Measurements from ENCODE around the gene RPL11. TPM values are rescaled to one million over a fixed set of nuclear protein-coding genes. Genes with fewer than 3 reads are reported as not detected.
"Not testable (repeated sequence)": the region's sequence is repeated elsewhere in the genome, so short reads cannot be mapped to it uniquely, and the experiment has no call there.

RPL11 gene
- total RNA-seq, 1 experiment from 2014 or later: 3,779 TPM

GRCh38 chr1:23732363-23733224 is 41.0 kb downstream of the RPL11 start:
- Histone ChIP-seq H3K4me1 (no peaks in the 10 kb centered on the region), H3K9me3 (replicated peaks) (no peaks in the 10 kb centered on the region), H3K27ac (no peak overlapping the region), H3K36me3 (no peaks in the 10 kb centered on the region), H3K4me3 (no peak overlapping the region), H3K27me3 (no peaks in the 10 kb centered on the region)
- DNase-seq: no peak

- not testable (repeated sequence) for DNase-seq; H3K4me1 ChIP-seq; H3K9me3 ChIP-seq (replicated peaks); H3K36me3 ChIP-seq; H3K4me3 ChIP-seq; H3K27me3 ChIP-seq; H3K27ac ChIP-seq
Measured at GRCh38 chr1:23733281-23733680, 41.7 kb downstream of the RPL11 start.

GRCh38 chr1:23736437-23737134 is 45.0 kb downstream of the RPL11 start:
- H3K4me1 ChIP-seq: no peaks in the 10 kb centered on the region
- no peak overlapping the region for H3K4me3 ChIP-seq
- H3K9me3 ChIP-seq (replicated peaks): no peaks in the 10 kb centered on the region
- no peak for DNase-seq
- no peaks in the 10 kb centered on the region for H3K27me3 ChIP-seq
- H3K27ac ChIP-seq: no peak overlapping the region
- no peaks in the 10 kb centered on the region for H3K36me3 ChIP-seq

- Histone ChIP-seq H3K27me3 (no peaks in the 10 kb centered on the region), H3K27ac (no peak overlapping the region), H3K4me1 (peaks cover 8% of the 10 kb centered on the region; the same call in 1 of the 2 replicates), H3K9me3 (replicated peaks) (no peaks in the 10 kb centered on the region), H3K4me3 (no peak overlapping the region), H3K36me3 (peaks cover 5% of the 10 kb centered on the region; the same call in 1 of the 2 replicates)
- DNase-seq: no peak
Measured at GRCh38 chr1:23741609-23742008, 50.0 kb downstream of the RPL11 start.

DNA sequence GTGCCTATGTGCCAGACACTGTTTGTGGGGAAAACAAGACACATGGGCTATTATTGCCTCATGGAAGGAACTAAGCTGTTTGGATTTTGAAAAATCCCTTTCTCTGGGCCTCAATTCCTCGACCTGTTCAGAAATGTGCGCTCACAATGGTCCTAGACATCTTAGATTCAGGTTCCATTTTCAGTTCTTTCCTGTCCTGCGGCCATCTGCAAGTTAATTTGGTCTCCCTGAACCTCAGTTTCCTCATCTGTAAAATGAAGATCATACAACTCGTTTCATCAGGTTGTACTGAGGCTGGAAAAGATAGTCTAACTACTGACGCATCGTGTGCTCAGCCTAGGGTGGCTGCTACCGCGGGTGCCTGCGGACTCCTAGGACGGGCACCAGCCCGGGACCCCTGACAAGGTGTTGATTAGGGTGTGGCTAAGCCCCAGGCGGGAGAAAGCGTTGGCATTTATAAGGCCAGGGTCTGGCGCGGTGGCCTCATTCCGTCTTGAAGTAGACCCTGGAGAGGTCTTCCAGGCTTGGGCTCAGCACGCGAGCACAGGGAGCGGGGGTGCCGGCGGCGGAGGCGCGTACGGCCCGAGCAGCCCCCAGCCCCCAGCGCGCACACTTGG is 51.2 kb downstream of the RPL11 start:
- peak in 1 of 2 experiments; percentile 40 for DNase-seq
- Histone ChIP-seq H3K4me3 (peak overlapping the region; percentile 95), H3K27ac (peak overlapping the region; percentile 42; the same call in 1 of the 2 replicates), H3K9me3 (replicated peaks) (no peaks in the 10 kb centered on the region), H3K27me3 (no peaks in the 10 kb centered on the region), H3K36me3 (peaks cover 5% of the 10 kb centered on the region; the same call in 1 of the 2 replicates), H3K4me1 (peaks cover 8% of the 10 kb centered on the region; the same call in 1 of the 2 replicates)

- peak; percentile 79 to 80 for DNase-seq
- peak within 1 kb of the TSS; percentile 42; the same call in 1 of the 2 replicates for H3K27ac ChIP-seq
- H3K4me1 ChIP-seq: peaks cover 8% of the 10 kb centered on the region; the same call in 1 of the 2 replicates
- H3K4me3 ChIP-seq: peak within 1 kb of the TSS; percentile 95
- H3K36me3 ChIP-seq: peaks cover 5% of the 10 kb centered on the region; the same call in 1 of the 2 replicates
- no peaks in the 10 kb centered on the region for H3K27me3 ChIP-seq
- H3K9me3 ChIP-seq (replicated peaks): no peaks in the 10 kb centered on the region
Measured at GRCh38 chr1:23743287-23744152, 51.9 kb downstream of the RPL11 start, which contains the start of gene ELOA. Gene ELOA (plus strand): TSS chr1:23743471. CDS start chr1:23743504, 33 bp downstream.

- Histone ChIP-seq H3K9me3 (replicated peaks) (no peaks in the 10 kb centered on the region), H3K4me1 (peaks cover 8% of the 10 kb centered on the region), H3K27ac (no peak overlapping the region), H3K27me3 (no peaks in the 10 kb centered on the region), H3K4me3 (no peak overlapping the region), H3K36me3 (peaks cover 15% of the 10 kb centered on the region)
- DNase-seq: peak in 1 of 2 experiments; percentile 43
Measured at GRCh38 chr1:23745515-23745914, 53.9 kb downstream of the RPL11 start.

Other genes starting within 250 kb of the RPL11 start
- 19.7 and 24.0 TPM in 2 replicates for gene ASAP3, start 207.6 kb upstream of the RPL11 start, total RNA-seq (2014; rRNA removed; shearing (Covaris generic))
- gene E2F2, start 160.6 kb upstream of the RPL11 start, total RNA-seq (2014; rRNA removed; shearing (Covaris generic)): 33.5 and 43.2 TPM in 2 replicates
- gene ID3, start 132.3 kb upstream of the RPL11 start, total RNA-seq (2014; rRNA removed; shearing (Covaris generic)): 332 and 336 TPM in 2 replicates
- 62.4 and 65.9 TPM in 2 replicates for gene ELOA, start 51.7 kb downstream of the RPL11 start, total RNA-seq (2014; rRNA removed; shearing (Covaris generic))
- gene PITHD1, start 86.6 kb downstream of the RPL11 start, total RNA-seq (2014; rRNA removed; shearing (Covaris generic)): 50.2 and 53.1 TPM in 2 replicates
- gene LYPLA2, start 99.3 kb downstream of the RPL11 start, total RNA-seq (2014; rRNA removed; shearing (Covaris generic)): 61.2 and 66.8 TPM in 2 replicates
- gene GALE, start 108.9 kb downstream of the RPL11 start, total RNA-seq (2014; rRNA removed; shearing (Covaris generic)): 31.5 and 34.9 TPM in 2 replicates
- 8.8 and 9.2 TPM in 2 replicates for gene HMGCL, start 133.6 kb downstream of the RPL11 start, total RNA-seq (2014; rRNA removed; shearing (Covaris generic))
- gene FUCA1, start 176.5 kb downstream of the RPL11 start, total RNA-seq (2014; rRNA removed; shearing (Covaris generic)): 0.18 TPM in 1 of 2 replicates, not detected in the other
- not detected in 2 replicates for gene CNR2, start 221.6 kb downstream of the RPL11 start, total RNA-seq (2014; rRNA removed; shearing (Covaris generic))